ENCODE data around the gene ARHGAP45. TPM values are rescaled to one million over a fixed set of nuclear protein-coding genes. Genes with fewer than 3 reads are reported as not detected.

The ARHGAP45 gene
- total and polyA plus RNA-seq, 3 donors from 2014 or later = 14.1 to 31.7 (median 20.7) TPM

GRCh38 chr19:1118999-1119398, 52.0 kb downstream of the ARHGAP45 start:
- no peak overlapping the region for H3K27ac ChIP-seq
- 93 to 97% methylated on average over 11 to 34 of the region's 34 CpGs for WGBS, 2 donors
- TF ChIP-seq CTCF (IDR thresholded peaks at IDR 0.05) (no peak), POLR2A (IDR thresholded peaks at IDR 0.05) (no peak)
- no peaks in the 10 kb centered on the region for H3K27me3 ChIP-seq
- H3K4me3 ChIP-seq = no peak overlapping the region
- DNase-seq = no peak
- no peaks in the 10 kb centered on the region for H3K9me3 ChIP-seq
- no peaks in the 10 kb centered on the region for H3K4me1 ChIP-seq
- peaks cover 4% of the 10 kb centered on the region for H3K36me3 ChIP-seq (ENCODE audit: low read depth, missing control alignments)
- intact Hi-C loops (cut with DNase I; ENCODE audit: low total_unique reads) = no loop called here

- H3K4me1 ChIP-seq = no peaks in the 10 kb centered on the region
- no peaks in the 10 kb centered on the region for H3K9me3 ChIP-seq
- no peak for DNase-seq
- intact Hi-C loops (cut with DNase I; ENCODE audit: low total_unique reads) = no loop called here
- WGBS, 2 donors = 93 to 94% methylated on average over 35 to 50 of the region's 50 CpGs
- no peak overlapping the region for H3K27ac ChIP-seq
- H3K27me3 ChIP-seq = no peaks in the 10 kb centered on the region
- TF ChIP-seq POLR2A (IDR thresholded peaks at IDR 0.05) (no peak), CTCF (IDR thresholded peaks at IDR 0.05) (no peak)
- H3K4me3 ChIP-seq = no peak overlapping the region
- peaks cover 4% of the 10 kb centered on the region for H3K36me3 ChIP-seq (ENCODE audit: low read depth, missing control alignments)
Measured at GRCh38 chr19:1119475-1120217, 52.7 kb downstream of the ARHGAP45 start.

- Histone ChIP-seq H3K36me3 (ENCODE audit: low read depth, missing control alignments) (peaks cover 4% of the 10 kb centered on the region), H3K27me3 (no peaks in the 10 kb centered on the region), H3K27ac (no peak overlapping the region), H3K4me3 (no peak overlapping the region), H3K4me1 (no peaks in the 10 kb centered on the region), H3K9me3 (no peaks in the 10 kb centered on the region)
- TF ChIP-seq CTCF (IDR thresholded peaks at IDR 0.05) = no peak
- TF ChIP-seq POLR2A (IDR thresholded peaks at IDR 0.05) = no peak
- intact Hi-C loops (cut with DNase I; ENCODE audit: low total_unique reads) = no loop called here
- WGBS, 2 donors = 87 to 88% methylated on average over 10 of the region's 10 CpGs
- DNase-seq = no peak
Measured at GRCh38 chr19:1121395-1121794, 54.4 kb downstream of the ARHGAP45 start.

- no peak for DNase-seq
- Histone ChIP-seq H3K9me3 (no peaks in the 10 kb centered on the region), H3K4me1 (no peaks in the 10 kb centered on the region), H3K36me3 (ENCODE audit: low read depth, missing control alignments) (peaks cover 4% of the 10 kb centered on the region), H3K4me3 (no peak overlapping the region), H3K27ac (no peak overlapping the region), H3K27me3 (no peaks in the 10 kb centered on the region)
- TF ChIP-seq CTCF (IDR thresholded peaks at IDR 0.05) (no peak), POLR2A (IDR thresholded peaks at IDR 0.05) (no peak)
- whole genome bisulfite sequencing, 2 donors = 94 to 96% methylated on average over 36 to 48 of the region's 63 CpGs
- intact Hi-C loops (cut with DNase I; ENCODE audit: low total_unique reads) = no loop called here
Measured at GRCh38 chr19:1122021-1122971, 55.3 kb downstream of the ARHGAP45 start.

Data from testis (tissue), 3 donors.